RWPE1 (cell line): ENCODE data around the gene CALN1.
"Not testable (repeated sequence)": the region's sequence is repeated elsewhere in the genome, so short reads cannot be mapped to it uniquely, and the experiment has no call there.

Experiments used
- CTCF ChIA-PET: fragments of 350-600 bp; sonication (Branson Sonifier 250); formaldehyde crosslinking; extraction: SDS; loops from one replicate; lab custom pipeline; 2021; lab: Yijun Ruan, JAX
- POLR2A ChIA-PET: fragments of 400-600 bp; formaldehyde crosslinking; extraction: SDS; loops from one replicate; lab custom pipeline; 2020; ENCODE audit warnings: antibody characterized with exemption; ENCODE audit not compliant: low non-redundant PET; lab: Yijun Ruan, JAX
- DNase-seq: peaks from one replicate; pipeline ENCODE4 v3.0.0; 2012; ENCODE audit warnings: low spot score
- H3K27ac ChIP-seq: fragments of 450-650 bp; 2 replicates; pipeline ENCODE4 v1.5.1; 2017
- TF ChIP-seq, protein P1 (sequence below): fragments of 450-650 bp; conservative IDR thresholded peaks from 2 replicates; pipeline ENCODE4 v1.5.1; 2017; ENCODE audit warnings: low read depth, mild to moderate bottlenecking

CALN1 gene

DNA sequence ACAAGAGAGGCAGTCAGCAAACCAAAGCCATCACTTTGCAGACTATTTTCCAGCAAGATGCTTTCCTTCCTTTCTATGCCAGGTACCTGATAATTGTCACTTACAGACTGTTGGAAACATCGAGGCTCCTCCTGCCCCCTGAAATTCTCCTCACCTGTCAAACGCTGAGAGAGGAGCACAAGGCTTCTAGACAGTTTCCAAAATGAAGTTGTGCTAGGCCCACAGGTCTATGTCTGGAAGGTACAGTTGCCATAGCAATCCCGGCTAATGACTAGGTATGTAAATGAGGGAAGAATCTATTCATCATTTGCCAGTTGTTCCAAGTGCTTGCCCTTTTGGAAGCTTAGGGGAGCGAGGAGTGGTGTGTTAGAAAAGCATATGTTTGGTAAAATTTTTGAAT lies 334.4 kb downstream of the CALN1 start:
- ChIA-PET CTCF (no interaction called here), POLR2A (no interaction called here)
- DNase-seq: no peak
- H3K27ac ChIP-seq: no peak overlapping the region
- TF ChIP-seq, protein P1, sequence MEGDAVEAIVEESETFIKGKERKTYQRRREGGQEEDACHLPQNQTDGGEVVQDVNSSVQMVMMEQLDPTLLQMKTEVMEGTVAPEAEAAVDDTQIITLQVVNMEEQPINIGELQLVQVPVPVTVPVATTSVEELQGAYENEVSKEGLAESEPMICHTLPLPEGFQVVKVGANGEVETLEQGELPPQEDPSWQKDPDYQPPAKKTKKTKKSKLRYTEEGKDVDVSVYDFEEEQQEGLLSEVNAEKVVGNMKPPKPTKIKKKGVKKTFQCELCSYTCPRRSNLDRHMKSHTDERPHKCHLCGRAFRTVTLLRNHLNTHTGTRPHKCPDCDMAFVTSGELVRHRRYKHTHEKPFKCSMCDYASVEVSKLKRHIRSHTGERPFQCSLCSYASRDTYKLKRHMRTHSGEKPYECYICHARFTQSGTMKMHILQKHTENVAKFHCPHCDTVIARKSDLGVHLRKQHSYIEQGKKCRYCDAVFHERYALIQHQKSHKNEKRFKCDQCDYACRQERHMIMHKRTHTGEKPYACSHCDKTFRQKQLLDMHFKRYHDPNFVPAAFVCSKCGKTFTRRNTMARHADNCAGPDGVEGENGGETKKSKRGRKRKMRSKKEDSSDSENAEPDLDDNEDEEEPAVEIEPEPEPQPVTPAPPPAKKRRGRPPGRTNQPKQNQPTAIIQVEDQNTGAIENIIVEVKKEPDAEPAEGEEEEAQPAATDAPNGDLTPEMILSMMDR: no peak

GRCh38 chr7:72072901-72073300 lies 339.2 kb downstream of the CALN1 start:
- POLR2A ChIA-PET: no interaction called here
- CTCF ChIA-PET: no interaction called here
- H3K27ac ChIP-seq: no peak overlapping the region
- TF ChIP-seq, protein P1: no peak
- DNase-seq: no peak

DNA sequence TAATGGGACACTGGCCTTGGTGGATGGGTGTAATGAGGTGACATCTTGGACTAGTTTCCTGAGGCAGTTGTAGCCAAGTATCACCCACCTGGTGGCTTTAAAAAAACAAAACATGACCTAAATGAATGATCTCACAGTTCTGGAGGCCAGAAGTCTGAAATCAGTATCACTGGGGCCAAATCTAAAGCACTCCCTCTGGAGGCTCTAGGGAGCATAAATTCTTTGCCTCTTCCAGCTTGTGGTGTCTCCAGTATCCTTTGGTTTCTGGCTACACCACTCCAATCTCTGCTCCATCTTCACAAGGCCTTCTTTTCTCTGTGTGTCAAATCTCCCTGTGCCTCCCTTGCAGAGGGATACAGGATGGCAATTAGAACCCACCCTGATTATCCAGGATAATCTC lies 342.9 kb downstream of the CALN1 start:
- no peak overlapping the region for H3K27ac ChIP-seq
- ChIA-PET CTCF (no interaction called here), POLR2A (no interaction called here)
- no peak for DNase-seq
- TF ChIP-seq, protein P1: no peak

GRCh38 chr7:72065764-72066163 lies 346.4 kb downstream of the CALN1 start:
- POLR2A ChIA-PET, H3K27ac ChIP-seq: not testable (repeated sequence)
- CTCF ChIA-PET: interaction anchor here (0.7 kb wide), 1 partner anchor 288 kb away, joined by 7 read pairs; no protein-coding TSS in a partner anchor

DNA sequence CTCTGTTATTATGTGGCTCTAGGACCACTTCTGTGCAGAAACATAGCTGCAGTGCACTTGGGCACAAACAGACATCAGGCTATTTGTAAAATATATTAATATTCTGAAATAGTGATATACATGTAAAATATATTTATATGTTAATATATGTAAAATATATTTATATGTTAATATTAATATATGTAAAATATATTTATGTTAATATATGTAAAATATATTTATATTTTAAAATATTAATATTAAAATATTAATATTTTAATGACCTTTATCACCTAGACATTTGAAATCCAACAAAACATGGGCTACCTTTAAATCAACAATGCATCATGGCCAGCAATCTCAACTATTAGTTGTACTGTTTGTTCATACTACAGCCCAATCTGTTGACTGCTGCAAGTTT lies 347.2 kb downstream of the CALN1 start:
- ChIA-PET POLR2A (no interaction called here), CTCF (no interaction called here)
- DNase-seq: no peak
- H3K27ac ChIP-seq: no peak overlapping the region
- TF ChIP-seq, protein P1: no peak

More at GRCh38 chr7:72065764-72066163, 346.4 kb downstream of the CALN1 start:
- DNase-seq: not testable (repeated sequence)

DNA sequence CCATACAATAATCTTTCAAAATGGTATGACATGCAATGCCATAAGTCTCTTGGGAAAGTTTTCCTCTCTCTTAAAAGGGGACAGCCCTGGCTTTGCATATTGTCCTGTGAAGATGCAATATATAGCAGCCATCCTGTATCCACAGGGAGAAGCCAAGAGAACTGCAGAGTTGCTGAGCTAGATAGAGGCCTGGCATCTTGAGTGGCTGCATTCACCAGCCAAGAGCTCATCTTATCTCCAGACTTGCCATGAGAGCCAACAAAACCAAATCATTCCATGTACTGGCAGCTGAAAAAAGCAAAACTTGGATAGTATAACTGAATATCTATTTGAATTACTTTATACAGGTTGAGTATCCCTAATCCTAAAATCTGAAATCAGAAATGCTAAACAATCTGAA lies 348.8 kb downstream of the CALN1 start:
- CTCF ChIA-PET: interaction anchor here (0.6 kb wide), 2 partner anchors 519 to 1011 kb away, joined by 3 read pairs; no protein-coding TSS in a partner anchor
- no peak for DNase-seq
- no peak overlapping the region for H3K27ac ChIP-seq
- POLR2A ChIA-PET: interaction anchor here (0.7 kb wide), 1 partner anchor 258 kb away, joined by 3 read pairs; no protein-coding TSS in a partner anchor
- TF ChIP-seq, protein P1: no peak

DNA sequence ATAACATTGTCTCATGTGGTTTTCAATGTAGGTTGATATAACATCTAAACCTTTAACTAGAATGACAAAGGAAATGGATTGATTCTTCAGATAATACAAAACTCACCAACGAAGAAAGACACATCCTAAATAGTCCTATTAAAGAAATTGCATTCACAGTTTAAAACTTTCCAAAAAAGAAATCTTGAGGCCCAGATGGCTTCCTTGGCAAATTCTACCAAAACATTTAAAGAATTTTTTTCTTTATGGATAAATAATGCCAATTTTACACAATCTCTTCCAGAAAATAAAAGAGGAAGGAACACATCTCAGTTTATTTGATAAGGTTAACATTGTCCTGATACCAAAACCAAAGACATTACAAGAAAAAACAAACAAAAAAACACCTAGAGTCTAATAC lies 349.5 kb downstream of the CALN1 start:
- TF ChIP-seq, protein P1: no peak
- POLR2A ChIA-PET: interaction anchor here (0.7 kb wide), 1 partner anchor 259 kb away, joined by 3 read pairs; no protein-coding TSS in a partner anchor

More for the DNA sequence above, 349.5 kb downstream of the CALN1 start:
- no peak overlapping the region for H3K27ac ChIP-seq
- DNase-seq: no peak
- CTCF ChIA-PET: interaction anchor here (0.6 kb wide), 1 partner anchor 518 kb away, joined by 3 read pairs; no protein-coding TSS in a partner anchor
